Measurements from ENCODE around the gene CYS1. TPM values are rescaled to one million over a fixed set of nuclear protein-coding genes. Genes with fewer than 3 reads are reported as not detected.

The CYS1 gene
- total and polyA plus RNA-seq, 2 of the 13 experiments (the other 11 are each of a cell fraction or from before 2014, with no cell fraction given): 0.04 TPM; not detected in 1

- no peak; the same call in 1 of the 2 replicates for TF ChIP-seq NR2C2 (CRISPR knock-in tag; IDR thresholded peaks at IDR 0.05; ENCODE audit: borderline replicate concordance)
- TF ChIP-seq FOXM1 (CRISPR knock-in tag; IDR thresholded peaks at IDR 0.05): no peak
- no peak for TF ChIP-seq ZBTB43 (CRISPR knock-in tag; conservative IDR thresholded peaks at IDR 0.05)
- TF ChIP-seq ZGPAT (CRISPR knock-in tag; IDR thresholded peaks at IDR 0.05): no peak
- TF ChIP-seq MYPOP (CRISPR knock-in tag; IDR thresholded peaks at IDR 0.05): no peak
- TF ChIP-seq AGO1 (IDR thresholded peaks at IDR 0.05; ENCODE audit: low read depth, low read length, poor library complexity, severe bottlenecking): no peak
- TF ChIP-seq TARDBP (CRISPR knock-in tag; IDR thresholded peaks at IDR 0.05): no peak
- TF ChIP-seq REPIN1 (CRISPR knock-in tag; IDR thresholded peaks at IDR 0.05; ENCODE audit: borderline replicate concordance, low read depth): 0 out of 2 replicates have a peak, but pooled peaks have one; percentile 21
- no peak for TF ChIP-seq CENPT (CRISPR knock-in tag; IDR thresholded peaks at IDR 0.05; ENCODE audit: low read depth)
- TF ChIP-seq HOXA7 (CRISPR knock-in tag; IDR thresholded peaks at IDR 0.05): no peak
- TF ChIP-seq PCBP2 (optimal IDR thresholded peaks at IDR 0.05; ENCODE audit: low read depth, low read length, poor library complexity, severe bottlenecking): no peak
- TF ChIP-seq CREM (IDR thresholded peaks at IDR 0.05): no peak
- no peak for TF ChIP-seq CREM (CRISPR knock-in tag; IDR thresholded peaks at IDR 0.05)
- TF ChIP-seq ZNF850 (CRISPR knock-in tag; conservative IDR thresholded peaks at IDR 0.05): no peak
- peak; percentile 57; the same call in 1 of the 2 replicates for TF ChIP-seq SAP130 (CRISPR knock-in tag; IDR thresholded peaks at IDR 0.05; ENCODE audit: low read depth)
- TF ChIP-seq HDAC6 (IDR thresholded peaks at IDR 0.05; ENCODE audit: low read depth, low read length): no peak
- no peak for TF ChIP-seq PBX3 (CRISPR knock-in tag; IDR thresholded peaks at IDR 0.05; ENCODE audit: borderline replicate concordance)
- TF ChIP-seq SIX1 (CRISPR knock-in tag; IDR thresholded peaks at IDR 0.05; ENCODE audit: borderline replicate concordance): no peak
- TF ChIP-seq TERF1 (CRISPR knock-in tag; IDR thresholded peaks at IDR 0.05): no peak
- no peak for TF ChIP-seq HMG20B (CRISPR knock-in tag; conservative IDR thresholded peaks at IDR 0.05)
- TF ChIP-seq ZFYVE20 (CRISPR knock-in tag; IDR thresholded peaks at IDR 0.05; ENCODE audit: borderline replicate concordance, low read depth): no peak
- TF ChIP-seq, protein P1, sequence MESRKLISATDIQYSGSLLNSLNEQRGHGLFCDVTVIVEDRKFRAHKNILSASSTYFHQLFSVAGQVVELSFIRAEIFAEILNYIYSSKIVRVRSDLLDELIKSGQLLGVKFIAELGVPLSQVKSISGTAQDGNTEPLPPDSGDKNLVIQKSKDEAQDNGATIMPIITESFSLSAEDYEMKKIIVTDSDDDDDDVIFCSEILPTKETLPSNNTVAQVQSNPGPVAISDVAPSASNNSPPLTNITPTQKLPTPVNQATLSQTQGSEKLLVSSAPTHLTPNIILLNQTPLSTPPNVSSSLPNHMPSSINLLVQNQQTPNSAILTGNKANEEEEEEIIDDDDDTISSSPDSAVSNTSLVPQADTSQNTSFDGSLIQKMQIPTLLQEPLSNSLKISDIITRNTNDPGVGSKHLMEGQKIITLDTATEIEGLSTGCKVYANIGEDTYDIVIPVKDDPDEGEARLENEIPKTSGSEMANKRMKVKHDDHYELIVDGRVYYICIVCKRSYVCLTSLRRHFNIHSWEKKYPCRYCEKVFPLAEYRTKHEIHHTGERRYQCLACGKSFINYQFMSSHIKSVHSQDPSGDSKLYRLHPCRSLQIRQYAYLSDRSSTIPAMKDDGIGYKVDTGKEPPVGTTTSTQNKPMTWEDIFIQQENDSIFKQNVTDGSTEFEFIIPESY (CRISPR knock-in tag; IDR thresholded peaks at IDR 0.05): no peak
- no peak for TF ChIP-seq CCAR2 (optimal IDR thresholded peaks at IDR 0.05; ENCODE audit: low read depth, low read length)
These were observed 49.9 kb downstream of the CYS1 start (continued) for GRCh38 chr2:10030311-10030736.

Measured in HepG2 (cell line).